Astrocyte (in vitro differentiated cells and primary cell): ENCODE data around the gene FBXW10B. TPM values are rescaled to one million over a fixed set of nuclear protein-coding genes. Genes with fewer than 3 reads are reported as not detected.
A peak's percentile ranks its signal among the peaks of the same experiment; 100 is the strongest.
"Not testable (repeated sequence)": the region's sequence is repeated elsewhere in the genome, so short reads cannot be mapped to it uniquely, and the experiment has no call there.

Experiments used
- DNase-seq: peaks from one replicate; pipeline ENCODE4 v3.0.0-alpha.2; 2010; ENCODE audit warnings: low read depth
- FAIRE-seq: peaks from 2 replicates; lab custom pipeline; 2011; peaks lifted over from hg19 to GRCh38; lab: Jason Lieb, UNC
- H2AFZ ChIP-seq: 2 replicates; pipeline ENCODE4 v1.6.0; 2012; ENCODE audit warnings: low read depth, low read length, inconsistent platforms
- H3K27ac ChIP-seq: 2 replicates; pipeline ENCODE4 v1.5.1; 2011; ENCODE audit warnings: low read depth, low read length, inconsistent platforms
- H3K27me3 ChIP-seq: 2 replicates; pipeline ENCODE4 v1.6.0; 2011; ENCODE audit warnings: low read length, inconsistent platforms; ENCODE audit not compliant: insufficient read depth
- H3K36me3 ChIP-seq: 2 replicates; pipeline ENCODE4 v1.5.1; 2011; ENCODE audit warnings: low read length, inconsistent platforms; ENCODE audit not compliant: insufficient read depth
- H3K4me1 ChIP-seq: 2 replicates; pipeline ENCODE4 v1.5.1; 2011; ENCODE audit warnings: low read length, inconsistent platforms; ENCODE audit not compliant: insufficient read depth
- H3K4me2 ChIP-seq: 2 replicates; pipeline ENCODE4 v1.6.0; 2012; ENCODE audit warnings: low read length, inconsistent platforms
- H3K4me3 ChIP-seq: 2 replicates; pipeline ENCODE4 v1.5.1; 2011; ENCODE audit warnings: low read depth, mild to moderate bottlenecking, low read length, inconsistent platforms; ENCODE audit not compliant: insufficient read depth
- H3K79me2 ChIP-seq: 2 replicates; pipeline ENCODE4 v1.6.0; 2012; ENCODE audit warnings: mild to moderate bottlenecking, low read length, inconsistent platforms; ENCODE audit not compliant: insufficient read depth
- H3K9ac ChIP-seq: 2 replicates; pipeline ENCODE4 v1.6.0; 2012; ENCODE audit warnings: mild to moderate bottlenecking, low read length, inconsistent platforms
- H3K9me3 ChIP-seq: 2 replicates; pipeline ENCODE4 v1.5.1; 2012; ENCODE audit warnings: low read depth, mild to moderate bottlenecking, low read length, inconsistent platforms; ENCODE audit not compliant: insufficient read depth
- H4K20me1 ChIP-seq: 2 replicates; pipeline ENCODE4 v1.6.0; 2012; ENCODE audit warnings: low read length, inconsistent platforms; ENCODE audit not compliant: insufficient read depth
- H3K27ac Mint-ChIP-seq: one replicate; pipeline ENCODE4 v1.8.0; 2021; ENCODE audit warnings: mild to moderate bottlenecking, mixed read lengths; ENCODE audit not compliant: unreplicated experiment
- H3K27me3 Mint-ChIP-seq: one replicate; pipeline ENCODE4 v1.8.0; 2021; ENCODE audit warnings: low read depth, mixed read lengths; ENCODE audit not compliant: unreplicated experiment
- H3K36me3 Mint-ChIP-seq: one replicate; pipeline ENCODE4 v1.8.0; 2021; ENCODE audit warnings: low read depth, mixed read lengths; ENCODE audit not compliant: unreplicated experiment
- H3K4me1 Mint-ChIP-seq: one replicate; pipeline ENCODE4 v1.8.0; 2021; ENCODE audit warnings: low read depth, mixed read lengths; ENCODE audit not compliant: unreplicated experiment
- H3K4me3 Mint-ChIP-seq: one replicate; pipeline ENCODE4 v1.8.0; 2021; ENCODE audit warnings: mild to moderate bottlenecking, moderate library complexity, mixed read lengths; ENCODE audit not compliant: unreplicated experiment
- H3K9me3 Mint-ChIP-seq: one replicate; pipeline ENCODE4 v1.8.0; 2021; ENCODE audit warnings: mild to moderate bottlenecking, mixed read lengths; ENCODE audit not compliant: unreplicated experiment
- total RNA-seq: library from RNA; stranded (reverse); gene quantifications from 2 replicates; pipeline ENCODE4 v1.2.1, GENCODE V29; 2021

FBXW10B gene
- total RNA-seq, 1 donor from 2014 or later = 3.9 TPM

DNA sequence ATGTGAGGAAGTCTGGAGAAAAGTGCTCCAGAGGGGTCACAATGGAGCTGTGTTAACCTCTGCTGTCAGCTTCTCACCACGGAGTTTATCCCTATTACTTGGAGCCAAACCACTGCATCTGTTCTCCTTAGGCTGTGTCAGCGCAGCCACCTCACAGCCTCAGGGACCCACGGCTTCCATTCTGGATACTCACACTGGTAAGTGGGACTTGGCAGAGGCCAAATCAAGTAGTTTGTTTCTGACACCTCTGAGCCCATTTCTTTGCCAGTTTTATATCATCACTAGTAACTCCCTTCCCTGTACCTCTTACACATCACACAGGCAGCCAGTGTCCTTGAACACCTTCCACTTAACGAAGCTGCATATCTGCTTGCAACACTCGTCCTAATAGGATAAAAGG is 44.8 kb downstream of the FBXW10B start:
- H3K9ac ChIP-seq, H3K36me3 ChIP-seq, H2AFZ ChIP-seq, H3K27me3 Mint-ChIP-seq, H3K27me3 ChIP-seq, H3K36me3 Mint-ChIP-seq, H3K27ac Mint-ChIP-seq, H3K4me2 ChIP-seq, H3K79me2 ChIP-seq, H4K20me1 ChIP-seq, DNase-seq, H3K4me1 ChIP-seq, H3K4me3 ChIP-seq, H3K4me3 Mint-ChIP-seq, H3K27ac ChIP-seq, H3K9me3 Mint-ChIP-seq, H3K9me3 ChIP-seq, H3K4me1 Mint-ChIP-seq: not testable (repeated sequence)
- FAIRE-seq = peak; percentile 41

DNA sequence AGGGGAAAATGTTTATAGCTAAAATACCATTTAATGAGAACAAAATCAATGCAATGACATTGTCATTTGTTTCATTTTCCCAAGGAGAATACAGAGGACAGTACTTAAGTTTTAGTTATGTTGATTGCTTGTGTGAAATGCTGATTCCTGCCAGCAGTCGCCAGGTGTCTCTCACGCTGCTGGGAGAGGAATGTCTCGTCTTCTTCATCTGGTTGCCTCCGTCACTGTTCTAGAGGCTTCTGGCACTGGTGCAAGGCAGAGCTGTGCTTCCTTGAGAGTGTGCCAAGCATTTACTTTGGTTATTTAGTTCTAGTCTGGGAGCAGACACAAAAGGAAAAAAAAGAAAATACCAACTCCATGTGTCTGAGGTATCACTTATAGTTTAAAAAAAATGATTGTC is 45.6 kb downstream of the FBXW10B start:
- not testable (repeated sequence) for H3K27ac Mint-ChIP-seq, H3K27me3 ChIP-seq, H3K9ac ChIP-seq, H3K79me2 ChIP-seq, H3K36me3 ChIP-seq, H3K4me1 ChIP-seq, H4K20me1 ChIP-seq, FAIRE-seq, H2AFZ ChIP-seq, H3K27me3 Mint-ChIP-seq, H3K4me1 Mint-ChIP-seq, H3K9me3 Mint-ChIP-seq, H3K9me3 ChIP-seq, H3K27ac ChIP-seq, H3K4me3 Mint-ChIP-seq, H3K36me3 Mint-ChIP-seq, H3K4me3 ChIP-seq, H3K4me2 ChIP-seq
- DNase-seq = peak; percentile 17

Other genes with a start within 250 kb of the FBXW10B start
- 6.2 and 8.8 TPM in 2 replicates for gene CDRT4, start 152.1 kb downstream of the FBXW10B start, total RNA-seq
- 24.4 and 30.8 TPM in 2 replicates for gene TVP23C, start 56.2 kb downstream of the FBXW10B start, total RNA-seq
- gene TRIM16, start 64.6 kb upstream of the FBXW10B start, total RNA-seq = 43.3 and 44.8 TPM in 2 replicates
- gene ZNF286A, start 80.0 kb upstream of the FBXW10B start, total RNA-seq = 44.1 and 58.6 TPM in 2 replicates
- 0.14 and 0.77 TPM in 2 replicates for gene TBC1D26, start 112.6 kb upstream of the FBXW10B start, total RNA-seq